ENCODE data around the gene ZNF484. TPM values are rescaled to one million over a fixed set of nuclear protein-coding genes. Genes with fewer than 3 reads are reported as not detected.
"Not testable (repeated sequence)": the region's sequence is repeated elsewhere in the genome, so short reads cannot be mapped to it uniquely, and the experiment has no call there.

The ZNF484 gene
- total and polyA plus RNA-seq, 3 experiments from 2014 or later: 4.0 to 9.0 (median 8.8) TPM

DNA sequence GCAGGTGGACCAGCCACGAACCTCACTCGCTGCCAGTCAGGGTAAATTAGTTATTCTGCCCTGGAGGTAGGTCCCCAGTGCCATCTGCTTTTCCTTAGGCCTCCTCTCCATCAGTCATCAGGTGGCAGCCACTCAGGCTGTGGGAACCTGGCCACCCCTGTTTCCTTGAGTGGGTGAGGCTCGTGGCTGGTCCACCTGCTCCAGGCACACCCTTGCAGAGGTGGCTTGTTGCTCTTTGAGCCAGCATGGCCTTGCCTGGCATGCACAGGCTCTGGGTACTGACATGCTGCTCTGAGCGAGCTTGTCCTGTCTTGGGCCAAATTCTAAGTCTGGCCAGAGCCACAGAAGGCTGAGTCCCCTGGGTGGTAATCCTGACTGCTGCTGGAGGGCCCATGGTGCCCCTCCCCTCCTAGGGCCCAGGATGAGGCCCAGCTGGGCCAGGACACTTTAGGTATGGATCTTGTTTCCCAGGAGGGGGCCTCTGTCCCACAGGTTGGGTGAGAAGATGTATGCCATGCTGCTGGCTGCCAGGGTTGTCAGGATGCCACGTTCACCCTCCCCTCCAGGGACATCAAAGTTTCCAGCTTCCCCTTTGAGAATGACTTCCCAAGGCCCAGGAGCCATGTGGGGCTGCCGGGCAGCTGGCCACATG is 17.0 kb upstream of the ZNF484 start:
- no peak overlapping the region for H3K4me3 Mint-ChIP-seq
- Histone ChIP-seq H3K27me3 (ENCODE audit: insufficient read depth, low read length, poor library complexity, severe bottlenecking) (no peaks in the 10 kb centered on the region), H3K27ac (ENCODE audit: low read depth, low read length) (no peak overlapping the region), H3K4me1 (ENCODE audit: insufficient read depth, low read length) (no peaks in the 10 kb centered on the region), H3K9me3 (ENCODE audit: low read length) (no peaks in the 10 kb centered on the region), H3K36me3 (ENCODE audit: insufficient read depth, low read length) (no peaks in the 10 kb centered on the region), H3K4me3 (ENCODE audit: low read length) (no peak overlapping the region)
- no peak overlapping the region for H3K27ac Mint-ChIP-seq
- ChIA-PET POLR2A (no interaction called here), CTCF (no interaction called here)
- H3K27me3 Mint-ChIP-seq: no peaks in the 10 kb centered on the region
- no peak for DNase-seq
- peaks cover 0 to 1% (median 0%) of the 10 kb centered on the region in 5 donors for H3K9me3 Mint-ChIP-seq
- H3K4me1 Mint-ChIP-seq: peaks cover 0 to 2% (median 0%) of the 10 kb centered on the region in 3 donors
- no peaks in the 10 kb centered on the region for H3K36me3 Mint-ChIP-seq

DNA sequence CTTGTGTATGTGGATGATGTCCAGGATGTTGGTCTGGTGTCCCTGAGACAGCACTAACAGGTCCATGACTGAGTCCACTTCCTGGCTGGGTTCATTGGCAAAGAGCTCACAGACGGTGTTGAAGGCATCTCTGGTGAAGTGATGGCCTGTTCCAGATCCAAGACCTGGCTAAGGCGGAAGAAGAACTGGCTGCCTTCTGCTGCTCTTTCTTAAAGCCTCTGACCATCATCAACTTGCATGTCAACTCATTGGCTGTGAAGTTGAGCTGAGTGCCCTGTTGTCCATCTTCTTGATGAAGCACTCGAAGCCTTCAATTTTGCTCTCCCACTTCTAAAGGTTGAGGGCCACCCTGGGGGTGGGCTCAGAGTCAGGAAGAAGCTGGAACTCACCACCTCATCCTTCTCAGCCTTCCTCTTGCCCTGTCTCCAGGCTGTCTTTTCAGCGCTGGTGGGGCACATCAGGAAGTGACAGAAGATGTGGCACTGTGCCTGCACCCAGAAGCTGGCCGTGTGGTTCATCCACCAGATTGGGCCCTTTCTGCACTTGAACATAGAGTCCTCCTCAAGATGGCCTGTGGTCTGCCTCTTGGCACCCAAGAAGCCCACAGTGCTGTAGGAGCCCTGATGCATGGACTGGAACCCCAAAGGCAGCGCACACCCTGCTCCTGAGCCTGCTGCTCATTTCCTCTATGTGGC is 16.2 kb upstream of the ZNF484 start:
- H3K36me3 ChIP-seq (ENCODE audit: insufficient read depth, low read length); H3K27me3 ChIP-seq (ENCODE audit: insufficient read depth, low read length, poor library complexity, severe bottlenecking); H3K36me3 Mint-ChIP-seq; H3K9me3 Mint-ChIP-seq; H3K4me3 ChIP-seq (ENCODE audit: low read length); H3K4me3 Mint-ChIP-seq; H3K9me3 ChIP-seq (ENCODE audit: low read length); H3K4me1 Mint-ChIP-seq; CTCF ChIA-PET; H3K4me1 ChIP-seq (ENCODE audit: insufficient read depth, low read length); H3K27ac ChIP-seq (ENCODE audit: low read depth, low read length); POLR2A ChIA-PET; DNase-seq; H3K27me3 Mint-ChIP-seq: not testable (repeated sequence)
- H3K27ac Mint-ChIP-seq: peak overlapping the region in 1 of 8 donors; percentile 67

DNA sequence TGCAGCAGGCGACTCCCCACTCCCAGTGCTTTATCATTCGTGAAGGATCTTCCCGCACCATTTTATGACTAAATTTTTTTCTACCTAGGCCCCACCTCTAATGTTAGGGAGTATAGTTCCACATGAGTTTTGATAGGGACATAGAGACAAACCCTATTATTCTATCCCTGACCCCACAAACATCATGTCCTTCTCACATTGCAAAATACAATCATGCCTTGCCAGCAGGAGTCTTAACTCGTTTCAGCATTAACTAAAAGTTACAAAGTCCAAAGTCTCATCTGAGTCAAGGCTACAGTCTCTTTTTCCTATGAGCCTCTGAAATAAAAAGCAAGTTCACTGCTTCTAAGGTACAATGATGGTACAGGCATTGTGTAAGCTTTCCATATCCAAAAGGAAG is 14.4 kb upstream of the ZNF484 start:
- H3K4me3 Mint-ChIP-seq; H3K36me3 Mint-ChIP-seq; H3K9me3 Mint-ChIP-seq; DNase-seq; H3K27me3 Mint-ChIP-seq; H3K4me3 ChIP-seq (ENCODE audit: low read length); CTCF ChIA-PET; POLR2A ChIA-PET; H3K27ac Mint-ChIP-seq; H3K27ac ChIP-seq (ENCODE audit: low read depth, low read length); H3K36me3 ChIP-seq (ENCODE audit: insufficient read depth, low read length); H3K9me3 ChIP-seq (ENCODE audit: low read length); H3K27me3 ChIP-seq (ENCODE audit: insufficient read depth, low read length, poor library complexity, severe bottlenecking): not testable (repeated sequence)
- H3K4me1 Mint-ChIP-seq: peaks cover 11 to 16% (median 15%) of the 10 kb centered on the region in 3 donors
- H3K4me1 ChIP-seq (ENCODE audit: insufficient read depth, low read length): peaks cover 18% of the 10 kb centered on the region

DNA sequence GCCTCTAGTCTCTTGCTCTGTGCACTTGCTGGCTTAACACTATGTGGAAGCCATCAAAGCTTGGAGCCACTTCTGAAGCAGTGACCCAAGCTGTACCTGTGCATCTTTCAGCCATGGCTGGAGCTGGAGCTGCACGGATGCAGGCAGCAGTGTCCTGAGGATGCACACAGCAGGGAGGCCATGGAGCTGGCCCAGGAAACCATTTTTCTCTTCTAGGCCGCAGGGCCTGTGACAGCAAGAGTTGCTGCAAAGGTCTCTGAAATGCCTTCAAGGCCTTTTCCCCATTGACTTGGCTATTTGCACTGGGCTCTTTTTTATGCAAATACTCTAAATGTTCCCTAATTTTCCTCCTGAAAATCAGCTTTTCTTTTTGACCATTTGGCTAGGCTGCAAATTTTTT is 12.9 kb upstream of the ZNF484 start:
- Histone ChIP-seq H3K4me1 (ENCODE audit: insufficient read depth, low read length) (peaks cover 27% of the 10 kb centered on the region), H3K27ac (ENCODE audit: low read depth, low read length) (no peak overlapping the region), H3K36me3 (ENCODE audit: insufficient read depth, low read length) (no peaks in the 10 kb centered on the region), H3K9me3 (ENCODE audit: low read length) (no peaks in the 10 kb centered on the region), H3K27me3 (ENCODE audit: insufficient read depth, low read length, poor library complexity, severe bottlenecking) (no peaks in the 10 kb centered on the region), H3K4me3 (ENCODE audit: low read length) (no peak overlapping the region)
- H3K9me3 Mint-ChIP-seq: no peaks in the 10 kb centered on the region
- H3K27me3 Mint-ChIP-seq: no peaks in the 10 kb centered on the region
- no peak overlapping the region for H3K4me3 Mint-ChIP-seq
- DNase-seq: no peak
- peaks cover 25 to 31% (median 30%) of the 10 kb centered on the region in 3 donors for H3K4me1 Mint-ChIP-seq
- ChIA-PET POLR2A (no interaction called here), CTCF (no interaction called here)
- H3K27ac Mint-ChIP-seq: no peak overlapping the region
- no peaks in the 10 kb centered on the region for H3K36me3 Mint-ChIP-seq

DNA sequence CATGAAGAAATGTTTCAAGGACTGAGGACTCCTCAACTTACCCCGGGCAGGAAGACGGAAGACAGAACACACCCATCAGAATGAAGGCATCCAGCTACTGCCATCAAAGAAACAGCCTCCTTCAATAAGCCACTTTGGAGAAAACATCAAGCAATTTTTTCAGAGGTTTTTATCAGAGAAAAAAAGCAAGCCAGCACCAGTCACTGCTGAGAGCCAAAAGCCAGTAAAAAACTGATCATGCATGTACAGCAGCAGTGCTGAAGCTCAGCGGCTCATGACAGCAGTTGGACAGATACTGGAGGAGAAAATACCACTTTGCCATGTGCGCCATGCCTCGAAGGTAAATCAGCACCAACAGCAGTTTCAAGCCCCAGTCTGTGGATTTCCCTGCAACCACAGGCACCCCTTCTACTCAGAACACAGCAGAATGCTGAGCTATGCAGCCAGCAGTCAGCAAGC is 10.1 kb upstream of the ZNF484 start:
- Histone ChIP-seq H3K27me3 (ENCODE audit: insufficient read depth, low read length, poor library complexity, severe bottlenecking) (no peaks in the 10 kb centered on the region), H3K4me3 (ENCODE audit: low read length) (no peak overlapping the region), H3K4me1 (ENCODE audit: insufficient read depth, low read length) (peaks cover 27% of the 10 kb centered on the region), H3K36me3 (ENCODE audit: insufficient read depth, low read length) (no peaks in the 10 kb centered on the region), H3K9me3 (ENCODE audit: low read length) (no peaks in the 10 kb centered on the region), H3K27ac (ENCODE audit: low read depth, low read length) (no peak overlapping the region)
- DNase-seq: peak in 2 of 5 donors; percentile 45 to 55
- POLR2A ChIA-PET: no interaction called here
- no peaks in the 10 kb centered on the region for H3K27me3 Mint-ChIP-seq
- no peaks in the 10 kb centered on the region for H3K9me3 Mint-ChIP-seq
- peak overlapping the region in 5 of 7 donors; percentile 12 to 54 (median 23) for H3K4me3 Mint-ChIP-seq
- peak overlapping the region in 7 of 8 donors; percentile 3 to 84 (median 37) for H3K27ac Mint-ChIP-seq
- CTCF ChIA-PET: interaction anchor here (1.1 to 1.2 kb wide), 2 partner anchors 66 to 116 kb away, joined by 3 read pairs; no protein-coding TSS in a partner anchor
- H3K4me1 Mint-ChIP-seq: peaks cover 26 to 33% (median 32%) of the 10 kb centered on the region in 3 donors
- no peaks in the 10 kb centered on the region for H3K36me3 Mint-ChIP-seq

DNA sequence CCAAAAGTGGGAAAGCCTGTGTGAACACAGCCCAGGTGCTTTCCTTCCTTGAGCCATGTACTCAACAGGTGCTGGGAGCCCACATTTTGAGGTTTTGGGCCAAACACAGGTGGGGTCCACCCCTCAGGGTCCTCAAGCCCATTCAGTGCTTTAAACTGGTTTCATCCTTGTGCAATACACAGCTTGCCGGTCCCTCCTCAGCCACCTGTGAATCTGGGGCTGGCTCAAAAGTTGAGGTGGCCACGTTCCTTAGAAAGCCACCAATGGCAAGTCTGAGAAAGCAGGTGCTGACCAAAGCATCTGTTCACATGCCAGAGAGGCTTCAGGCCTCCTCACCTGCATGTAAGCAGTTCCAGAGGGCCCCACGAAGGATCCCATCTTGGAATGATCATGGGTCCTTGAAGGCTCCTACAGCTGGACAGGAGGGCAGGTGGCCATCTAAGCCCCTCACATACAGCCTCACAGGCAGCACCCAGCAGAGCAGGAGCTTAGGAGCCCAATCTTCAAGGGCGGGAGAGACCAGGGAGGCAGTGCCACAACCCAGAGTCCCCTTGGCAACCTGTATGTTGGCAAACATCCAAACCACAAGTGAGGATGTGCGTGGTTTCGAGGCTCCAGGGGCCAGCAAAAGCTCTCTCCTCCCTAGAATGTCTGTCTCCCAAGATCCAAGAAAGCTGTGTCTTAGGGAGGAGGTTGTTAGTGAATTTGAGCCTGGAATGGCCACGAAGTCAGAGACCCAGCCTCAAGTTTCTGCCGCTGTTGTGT is 9.2 kb upstream of the ZNF484 start:
- CTCF ChIA-PET: interaction anchor here (1.4 kb wide), 1 partner anchor 79 kb away, joined by 3 read pairs; no protein-coding TSS in a partner anchor
- peaks cover 26 to 33% (median 32%) of the 10 kb centered on the region in 3 donors for H3K4me1 Mint-ChIP-seq
- H3K36me3 ChIP-seq (ENCODE audit: insufficient read depth, low read length); H3K27ac ChIP-seq (ENCODE audit: low read depth, low read length); H3K27me3 Mint-ChIP-seq; H3K36me3 Mint-ChIP-seq; H3K4me3 ChIP-seq (ENCODE audit: low read length); H3K9me3 ChIP-seq (ENCODE audit: low read length); H3K9me3 Mint-ChIP-seq; H3K27me3 ChIP-seq (ENCODE audit: insufficient read depth, low read length, poor library complexity, severe bottlenecking); POLR2A ChIA-PET: not testable (repeated sequence)
- H3K27ac Mint-ChIP-seq: peak overlapping the region in 7 of 8 donors; percentile 3 to 86 (median 52)
- H3K4me3 Mint-ChIP-seq: peak overlapping the region in 4 of 7 donors; percentile 5 to 54 (median 25)
- peaks cover 27% of the 10 kb centered on the region for H3K4me1 ChIP-seq (ENCODE audit: insufficient read depth, low read length)
- peak in 4 of 5 donors; percentile 17 to 75 (median 66) for DNase-seq

DNA sequence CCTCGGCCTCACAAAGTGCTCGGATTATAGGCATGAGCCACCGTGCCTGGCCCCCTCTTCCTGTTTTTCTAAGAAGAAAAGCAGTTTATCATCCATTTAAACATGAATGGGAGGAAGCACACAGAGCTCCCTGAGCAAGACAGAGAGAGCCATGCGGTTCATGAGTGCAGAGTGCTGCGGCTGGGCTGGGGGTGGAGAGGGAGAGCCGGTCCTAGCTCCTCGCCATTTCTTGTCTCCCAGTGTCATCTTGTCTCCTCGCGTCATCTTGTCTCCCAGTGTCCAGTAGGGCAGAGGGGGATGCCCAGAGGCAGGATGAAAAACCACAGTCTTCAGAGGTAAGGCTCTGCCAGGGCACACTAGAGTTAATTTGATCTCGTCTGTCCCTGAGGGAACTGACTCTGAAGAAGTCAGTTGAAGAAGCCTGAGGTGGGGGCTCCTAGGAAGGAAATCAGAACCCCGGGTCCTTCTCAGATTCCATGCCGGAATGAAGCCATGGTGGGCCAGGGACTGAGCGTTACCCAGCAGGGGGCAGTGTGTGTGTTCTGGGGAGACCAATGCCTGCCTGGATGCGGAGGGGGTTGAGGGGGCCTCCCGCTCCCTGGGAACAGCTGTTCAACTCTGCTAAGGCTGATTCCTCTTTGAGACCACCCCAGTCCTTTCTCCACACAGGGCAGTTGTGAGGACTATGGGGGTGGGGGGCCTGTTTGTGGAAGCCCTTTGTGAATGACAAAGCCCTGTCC is 6.0 kb upstream of the ZNF484 start:
- H3K36me3 Mint-ChIP-seq; H3K9me3 ChIP-seq (ENCODE audit: low read length); H3K9me3 Mint-ChIP-seq; H3K4me3 ChIP-seq (ENCODE audit: low read length); H3K27ac ChIP-seq (ENCODE audit: low read depth, low read length); H3K27me3 Mint-ChIP-seq; H3K27me3 ChIP-seq (ENCODE audit: insufficient read depth, low read length, poor library complexity, severe bottlenecking); H3K4me3 Mint-ChIP-seq; POLR2A ChIA-PET; H3K36me3 ChIP-seq (ENCODE audit: insufficient read depth, low read length); H3K27ac Mint-ChIP-seq; CTCF ChIA-PET: not testable (repeated sequence)
- H3K4me1 ChIP-seq (ENCODE audit: insufficient read depth, low read length): peaks cover 25% of the 10 kb centered on the region
- peaks cover 26 to 33% (median 32%) of the 10 kb centered on the region in 3 donors for H3K4me1 Mint-ChIP-seq
- DNase-seq: peak in 1 of 5 donors; percentile 45

Data from CD8-positive, alpha-beta memory T cell (primary cell).